ENCODE data around the gene ZFHX3.

The ZFHX3 gene

GRCh38 chr16:73067671-73068540 lies 20.0 kb upstream of the ZFHX3 start:
- Histone ChIP-seq H3K27me3 (ENCODE audit: control insufficient read depth in 1 of 2, insufficient read depth in 2 of 2, low read length in 2 of 2) (no peaks in the 10 kb centered on the region), H3K27ac (ENCODE audit: low read depth, low read length) (peak overlapping the region; percentile 81), H3K9me3 (ENCODE audit: low read length) (no peaks in the 10 kb centered on the region), H3K4me1 (ENCODE audit: insufficient read depth, low read length) (peaks cover 49% of the 10 kb centered on the region), H3K4me3 (ENCODE audit: low read depth in 1 of 2, low read length in 2 of 2) (peak overlapping the region; percentile 33 to 35), H3K36me3 (ENCODE audit: insufficient read depth, low read length) (no peaks in the 10 kb centered on the region), H3K9ac (ENCODE audit: low read length) (no peak overlapping the region)

DNA sequence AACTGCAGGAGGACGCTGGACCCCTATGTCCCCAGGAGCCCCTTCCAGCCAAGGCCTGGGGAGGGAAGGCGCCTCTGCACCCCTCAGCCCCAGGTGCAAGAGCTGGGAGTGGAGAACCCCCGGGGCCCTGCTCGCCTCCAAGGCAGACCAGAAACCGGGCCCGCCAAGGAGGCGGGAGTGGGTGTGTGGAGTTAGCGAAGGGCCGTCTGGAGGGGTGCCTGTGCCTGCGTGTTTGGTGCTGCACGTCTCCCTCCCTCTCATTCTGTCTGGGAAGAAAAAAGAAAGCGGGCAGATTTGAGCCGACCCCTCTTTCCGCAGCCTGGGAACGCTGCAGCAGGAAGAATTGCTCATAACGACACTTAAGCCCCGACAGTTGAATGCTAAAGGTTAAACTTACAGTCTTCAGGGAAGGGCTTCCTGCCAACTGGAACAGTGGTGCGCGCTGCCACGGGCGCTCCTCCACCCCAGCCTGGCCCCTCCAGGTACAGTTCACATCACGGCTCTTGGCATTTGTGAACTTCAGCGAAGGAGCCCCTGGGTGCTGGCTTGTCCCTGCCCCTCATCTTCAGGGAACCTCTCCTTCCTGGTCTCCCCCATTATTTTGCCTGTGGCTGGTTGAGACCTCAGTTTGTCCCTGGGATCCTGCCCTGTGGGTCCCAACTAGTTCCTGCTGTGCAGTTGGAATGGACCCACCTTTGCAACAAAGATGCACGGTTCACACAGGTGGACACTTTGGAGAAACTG lies 19.2 kb upstream of the ZFHX3 start:
- peak overlapping the region; percentile 5 for H3K9ac ChIP-seq (ENCODE audit: low read length)
- H3K36me3 ChIP-seq (ENCODE audit: insufficient read depth, low read length), result no peaks in the 10 kb centered on the region
- no peaks in the 10 kb centered on the region for H3K27me3 ChIP-seq (ENCODE audit: control insufficient read depth in 1 of 2, insufficient read depth in 2 of 2, low read length in 2 of 2)
- H3K4me3 ChIP-seq (ENCODE audit: low read depth in 1 of 2, low read length in 2 of 2), result peak overlapping the region; percentile 33 to 35
- no peaks in the 10 kb centered on the region for H3K9me3 ChIP-seq (ENCODE audit: low read length)
- H3K27ac ChIP-seq (ENCODE audit: low read depth, low read length), result peak overlapping the region; percentile 81
- H3K4me1 ChIP-seq (ENCODE audit: insufficient read depth, low read length), result peaks cover 49% of the 10 kb centered on the region

DNA sequence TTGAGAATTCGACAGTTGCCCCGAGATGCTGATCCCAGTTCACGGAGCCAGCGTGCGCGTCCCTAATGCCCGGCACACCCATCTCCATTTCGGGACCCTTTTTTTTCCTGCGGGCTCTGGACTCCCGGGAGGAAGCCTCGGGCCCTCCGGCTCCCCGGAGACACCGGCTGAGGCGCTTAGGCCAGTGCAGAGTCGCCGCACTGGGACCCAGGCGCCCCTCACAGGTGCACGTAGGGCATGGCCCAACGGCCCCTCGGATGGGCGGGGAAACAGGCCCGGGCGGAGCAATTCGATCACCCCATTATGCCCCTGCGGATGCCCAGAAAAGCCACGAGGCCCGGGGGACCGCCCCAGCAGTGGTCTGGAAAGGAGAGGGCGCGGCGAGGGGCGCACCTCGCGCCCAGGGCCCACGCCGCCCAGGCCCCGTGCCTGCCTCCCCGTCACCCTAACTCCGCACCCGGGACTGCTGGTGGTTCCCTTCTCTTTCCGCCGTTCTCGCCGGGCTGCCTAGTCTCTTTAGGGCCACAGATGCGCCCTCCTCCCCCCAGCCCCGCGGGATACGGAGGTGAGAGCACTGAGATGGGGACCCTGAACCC lies 18.5 kb upstream of the ZFHX3 start:
- peaks cover 53% of the 10 kb centered on the region for H3K4me1 ChIP-seq (ENCODE audit: insufficient read depth, low read length)
- H3K27me3 ChIP-seq (ENCODE audit: control insufficient read depth in 1 of 2, insufficient read depth in 2 of 2, low read length in 2 of 2), result no peaks in the 10 kb centered on the region

GRCh38 chr16:73065632-73066330 lies 17.9 kb upstream of the ZFHX3 start:
- peak overlapping the region; percentile 5 for H3K9ac ChIP-seq (ENCODE audit: low read length)

More for the DNA sequence above, 18.5 kb upstream of the ZFHX3 start:
- Histone ChIP-seq H3K27ac (ENCODE audit: low read depth, low read length) (peak overlapping the region; percentile 81), H3K9ac (ENCODE audit: low read length) (peak overlapping the region; percentile 5), H3K36me3 (ENCODE audit: insufficient read depth, low read length) (no peaks in the 10 kb centered on the region), H3K9me3 (ENCODE audit: low read length) (no peaks in the 10 kb centered on the region), H3K4me3 (ENCODE audit: low read depth in 1 of 2, low read length in 2 of 2) (peak overlapping the region; percentile 33 to 35)

DNA sequence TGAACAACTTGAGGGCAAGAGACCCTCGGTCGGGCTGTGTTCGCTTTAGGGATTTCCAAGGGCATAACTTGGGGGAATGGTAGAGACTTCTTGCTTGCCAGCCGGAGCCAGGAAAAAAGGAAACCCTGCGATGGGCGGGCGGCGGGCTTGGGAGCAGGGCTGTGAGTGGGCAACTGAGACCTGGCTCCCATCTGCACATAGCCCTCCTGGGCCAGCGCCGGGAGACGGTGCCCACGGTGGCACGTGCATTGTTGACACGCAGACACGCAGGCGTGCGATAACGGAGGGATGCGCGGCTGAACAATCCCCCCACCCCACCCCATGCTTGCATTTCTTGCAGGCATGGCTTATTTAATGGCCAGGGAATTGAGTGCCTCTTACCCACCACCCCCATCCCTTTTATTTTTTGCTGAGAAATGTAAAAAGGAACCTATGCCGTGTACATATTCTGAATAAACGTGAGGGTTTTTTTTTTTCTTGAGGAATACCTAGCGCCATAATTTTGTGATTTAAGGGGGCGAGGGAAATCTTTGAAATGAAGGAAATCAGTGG lies 17.1 kb upstream of the ZFHX3 start:
- Histone ChIP-seq H3K9ac (ENCODE audit: low read length) (no peak overlapping the region), H3K4me3 (ENCODE audit: low read depth in 1 of 2, low read length in 2 of 2) (peak overlapping the region in 1 of 2 donors; percentile 35), H3K4me1 (ENCODE audit: insufficient read depth, low read length) (peaks cover 61% of the 10 kb centered on the region), H3K9me3 (ENCODE audit: low read length) (no peaks in the 10 kb centered on the region), H3K27me3 (ENCODE audit: control insufficient read depth in 1 of 2, insufficient read depth in 2 of 2, low read length in 2 of 2) (no peaks in the 10 kb centered on the region), H3K27ac (ENCODE audit: low read depth, low read length) (no peak overlapping the region), H3K36me3 (ENCODE audit: insufficient read depth, low read length) (no peaks in the 10 kb centered on the region)

More at GRCh38 chr16:73065632-73066330, 17.9 kb upstream of the ZFHX3 start:
- no peaks in the 10 kb centered on the region for H3K36me3 ChIP-seq (ENCODE audit: insufficient read depth, low read length)
- H3K27ac ChIP-seq (ENCODE audit: low read depth, low read length), result peak overlapping the region; percentile 81
- H3K27me3 ChIP-seq (ENCODE audit: control insufficient read depth in 1 of 2, insufficient read depth in 2 of 2, low read length in 2 of 2), result no peaks in the 10 kb centered on the region
- H3K4me1 ChIP-seq (ENCODE audit: insufficient read depth, low read length), result peaks cover 59% of the 10 kb centered on the region
- H3K9me3 ChIP-seq (ENCODE audit: low read length), result no peaks in the 10 kb centered on the region
- peak overlapping the region; percentile 33 to 35 for H3K4me3 ChIP-seq (ENCODE audit: low read depth in 1 of 2, low read length in 2 of 2)

DNA sequence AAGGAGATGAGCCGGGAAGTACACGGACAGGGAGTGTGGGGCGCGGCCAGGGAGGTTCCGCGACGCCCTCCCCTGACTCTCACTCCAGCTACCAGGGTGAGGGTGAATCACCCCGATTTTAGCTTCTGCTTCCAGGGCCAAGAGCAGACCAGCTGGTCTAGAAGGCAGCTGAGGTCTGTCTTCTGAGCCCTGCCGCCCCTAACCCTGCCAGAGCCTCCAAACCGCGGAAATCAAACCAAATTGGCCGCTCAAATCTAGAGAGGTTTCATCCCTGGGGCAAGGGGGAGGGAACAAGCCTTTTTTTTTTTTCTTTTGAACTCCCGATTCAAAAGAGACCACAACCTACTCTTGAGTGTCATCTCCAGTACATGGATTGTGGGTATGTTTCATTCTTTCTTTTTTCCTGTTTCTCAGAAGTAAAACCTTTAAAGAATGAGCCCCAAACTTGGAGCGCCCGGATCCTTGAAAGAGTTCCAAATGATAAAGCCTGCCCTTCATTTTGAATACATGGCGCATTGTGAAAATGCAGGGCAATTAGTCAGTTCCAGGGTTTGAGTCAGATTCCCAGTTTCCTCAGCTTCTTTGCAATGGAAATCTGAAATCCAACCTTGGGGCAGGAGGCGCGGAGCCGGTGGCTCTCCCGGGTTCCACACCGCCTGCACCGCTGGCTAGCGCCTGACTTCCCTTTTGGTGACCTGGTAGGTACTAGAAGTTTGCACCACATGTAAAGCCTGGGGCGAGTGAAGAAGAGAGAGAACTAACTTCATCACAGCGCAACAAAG lies 16.5 kb upstream of the ZFHX3 start:
- Histone ChIP-seq H3K27me3 (ENCODE audit: control insufficient read depth in 1 of 2, insufficient read depth in 2 of 2, low read length in 2 of 2) (no peaks in the 10 kb centered on the region), H3K4me3 (ENCODE audit: low read depth in 1 of 2, low read length in 2 of 2) (no peak overlapping the region), H3K4me1 (ENCODE audit: insufficient read depth, low read length) (peaks cover 55% of the 10 kb centered on the region), H3K36me3 (ENCODE audit: insufficient read depth, low read length) (no peaks in the 10 kb centered on the region), H3K9ac (ENCODE audit: low read length) (no peak overlapping the region), H3K9me3 (ENCODE audit: low read length) (no peaks in the 10 kb centered on the region), H3K27ac (ENCODE audit: low read depth, low read length) (no peak overlapping the region)

DNA sequence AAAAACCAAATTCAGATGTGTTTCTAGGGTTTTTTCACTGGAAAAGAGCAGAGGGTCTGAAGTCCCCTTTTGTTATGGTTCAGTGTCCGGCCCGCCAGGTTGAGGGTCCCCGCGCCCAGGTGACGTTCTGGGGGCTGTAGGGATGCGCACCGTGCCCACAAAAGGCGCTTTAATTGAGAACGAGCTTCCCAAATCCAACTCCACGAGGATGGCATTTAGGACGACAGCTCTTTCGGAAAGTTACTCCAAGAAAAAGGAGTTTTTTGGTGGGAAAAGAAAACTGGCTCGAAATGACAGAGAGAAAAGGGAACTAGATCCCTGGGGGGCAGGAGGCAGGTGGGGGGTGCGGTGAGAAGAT lies 15.9 kb upstream of the ZFHX3 start:
- Histone ChIP-seq H3K27me3 (ENCODE audit: control insufficient read depth in 1 of 2, insufficient read depth in 2 of 2, low read length in 2 of 2) (no peaks in the 10 kb centered on the region), H3K9me3 (ENCODE audit: low read length) (no peaks in the 10 kb centered on the region), H3K4me3 (ENCODE audit: low read depth in 1 of 2, low read length in 2 of 2) (no peak overlapping the region), H3K27ac (ENCODE audit: low read depth, low read length) (no peak overlapping the region), H3K9ac (ENCODE audit: low read length) (no peak overlapping the region), H3K4me1 (ENCODE audit: insufficient read depth, low read length) (peaks cover 51% of the 10 kb centered on the region), H3K36me3 (ENCODE audit: insufficient read depth, low read length) (no peaks in the 10 kb centered on the region)

- no peaks in the 10 kb centered on the region for H3K36me3 ChIP-seq (ENCODE audit: insufficient read depth, low read length)
- H3K27ac ChIP-seq (ENCODE audit: low read depth, low read length), result no peak overlapping the region
- peaks cover 43% of the 10 kb centered on the region for H3K4me1 ChIP-seq (ENCODE audit: insufficient read depth, low read length)
- no peak overlapping the region for H3K9ac ChIP-seq (ENCODE audit: low read length)
- no peak overlapping the region for H3K4me3 ChIP-seq (ENCODE audit: low read depth in 1 of 2, low read length in 2 of 2)
- no peaks in the 10 kb centered on the region for H3K27me3 ChIP-seq (ENCODE audit: control insufficient read depth in 1 of 2, insufficient read depth in 2 of 2, low read length in 2 of 2)
- no peaks in the 10 kb centered on the region for H3K9me3 ChIP-seq (ENCODE audit: low read length)
These were observed 15.1 kb upstream of the ZFHX3 start for GRCh38 chr16:73062743-73063733.

- Histone ChIP-seq H3K4me1 (ENCODE audit: insufficient read depth, low read length) (peaks cover 34% of the 10 kb centered on the region), H3K27ac (ENCODE audit: low read depth, low read length) (no peak overlapping the region), H3K27me3 (ENCODE audit: control insufficient read depth in 1 of 2, insufficient read depth in 2 of 2, low read length in 2 of 2) (no peaks in the 10 kb centered on the region), H3K9ac (ENCODE audit: low read length) (no peak overlapping the region), H3K9me3 (ENCODE audit: low read length) (no peaks in the 10 kb centered on the region), H3K36me3 (ENCODE audit: insufficient read depth, low read length) (no peaks in the 10 kb centered on the region), H3K4me3 (ENCODE audit: low read depth in 1 of 2, low read length in 2 of 2) (no peak overlapping the region)
These were observed 14.2 kb upstream of the ZFHX3 start for GRCh38 chr16:73062001-73062616.
